OCI-LY3 (cell line): ENCODE data around the gene BPTF.

Experiments
- H2AFZ ChIP-seq: fragments of 200-600, 300-600 bp; shearing (Covaris generic); 2 replicates; pipeline ENCODE4 v1.6.0; 2014; ENCODE audit warnings: antibody characterized with exemption, low read depth, low read length
- H3K27ac ChIP-seq: fragments of 200-600, 300-600 bp; sonication (generic); 2 replicates; pipeline ENCODE4 v1.5.1; 2014; ENCODE audit warnings: mild to moderate bottlenecking, low read length, moderate library complexity, mixed read lengths
- H3K27me3 ChIP-seq: fragments of 200-600, 300-600 bp; sonication (generic); 2 replicates; pipeline ENCODE4 v1.6.1; 2014; ENCODE audit warnings: low read depth, low read length, mixed read lengths
- H3K36me3 ChIP-seq: fragments of 200-600, 300-600 bp; sonication (generic); replicated peaks from 2 replicates; pipeline ENCODE3; 2014; ENCODE audit warnings: low read depth, low read length, mixed read lengths
- H3K4me1 ChIP-seq: fragments of 300-600, 200-600 bp; sonication (generic); 2 replicates; pipeline ENCODE4 v1.6.1; 2014; ENCODE audit warnings: low read length, mixed read lengths
- H3K4me2 ChIP-seq: fragments of 200-600, 300-600 bp; sonication (generic); 2 replicates; pipeline ENCODE4 v1.6.1; 2014; ENCODE audit warnings: low read length, mixed read lengths
- H3K4me3 ChIP-seq: fragments of 300-600, 200-600 bp; sonication (generic); 2 replicates; pipeline ENCODE4 v1.5.1; 2014; ENCODE audit warnings: antibody characterized with exemption, mild to moderate bottlenecking, low read length, moderate library complexity
- H3K79me2 ChIP-seq: fragments of 300-600, 200-600 bp; shearing (Covaris generic); 2 replicates; pipeline ENCODE4 v1.6.1; 2014; ENCODE audit warnings: mild to moderate bottlenecking, low read length, mixed read lengths
- H3K9ac ChIP-seq: fragments of 300-600, 200-600 bp; shearing (Covaris generic); 2 replicates; pipeline ENCODE4 v1.6.0; 2014; ENCODE audit warnings: mild to moderate bottlenecking, low read length, moderate library complexity
- H3K9me3 ChIP-seq: fragments of 200-600, 300-600 bp; shearing (Covaris generic); 2 replicates; pipeline ENCODE4 v1.6.1; 2014; ENCODE audit warnings: low read length, mixed read lengths; ENCODE audit not compliant: insufficient read depth
- H4K20me1 ChIP-seq: fragments of 200-600, 300-600 bp; sonication (generic); 2 replicates; pipeline ENCODE4 v1.6.1; 2016; ENCODE audit warnings: low read length, mixed read lengths; ENCODE audit not compliant: insufficient read depth
- EZH2phosphoT487 ChIP-seq: fragments of 200-600 bp; shearing (Covaris generic); IDR thresholded peaks from 2 replicates; pipeline ENCODE4 v1.6.1; 2018; ENCODE audit warnings: antibody characterized with exemption, mixed run types, low read depth
- TF ChIP-seq, protein P1 (sequence below): fragments of 200-600, 300-600 bp; sonication (generic); IDR thresholded peaks from 2 replicates; pipeline ENCODE4 v1.5.1; 2014; ENCODE audit warnings: antibody characterized with exemption, low read length, low read depth

Gene BPTF

DNA sequence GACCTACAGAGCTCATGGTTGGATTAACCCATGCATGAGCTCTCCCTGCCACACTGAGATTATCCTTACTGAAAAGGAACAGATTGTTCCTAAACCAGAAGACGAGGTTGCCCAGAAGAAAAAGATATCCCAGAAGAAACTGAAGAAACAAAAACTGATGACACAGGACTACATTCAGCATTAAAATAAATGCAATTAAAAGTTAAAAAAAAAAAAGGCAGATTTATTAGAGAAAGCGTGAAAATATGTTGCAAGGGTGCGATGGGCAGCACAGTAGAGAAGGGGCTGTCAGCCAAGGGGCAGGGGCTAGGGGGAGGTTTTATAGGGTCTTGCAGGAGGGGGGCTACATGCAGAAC, 40.2 kb upstream of the BPTF start:
- H3K36me3 ChIP-seq: no peaks in the 10 kb centered on the region
- H3K9me3 ChIP-seq: no peaks in the 10 kb centered on the region
- no peak overlapping the region for H2AFZ ChIP-seq
- H3K27me3 ChIP-seq: peaks cover 6% of the 10 kb centered on the region; the same call in 1 of the 2 replicates
- H3K79me2 ChIP-seq: no peaks in the 10 kb centered on the region
- H4K20me1 ChIP-seq: no peaks in the 10 kb centered on the region
- no peak overlapping the region for H3K4me3 ChIP-seq
- H3K9ac ChIP-seq: no peak overlapping the region
- no peaks in the 10 kb centered on the region for H3K4me1 ChIP-seq
- H3K4me2 ChIP-seq: no peak overlapping the region
- TF ChIP-seq, protein P1, sequence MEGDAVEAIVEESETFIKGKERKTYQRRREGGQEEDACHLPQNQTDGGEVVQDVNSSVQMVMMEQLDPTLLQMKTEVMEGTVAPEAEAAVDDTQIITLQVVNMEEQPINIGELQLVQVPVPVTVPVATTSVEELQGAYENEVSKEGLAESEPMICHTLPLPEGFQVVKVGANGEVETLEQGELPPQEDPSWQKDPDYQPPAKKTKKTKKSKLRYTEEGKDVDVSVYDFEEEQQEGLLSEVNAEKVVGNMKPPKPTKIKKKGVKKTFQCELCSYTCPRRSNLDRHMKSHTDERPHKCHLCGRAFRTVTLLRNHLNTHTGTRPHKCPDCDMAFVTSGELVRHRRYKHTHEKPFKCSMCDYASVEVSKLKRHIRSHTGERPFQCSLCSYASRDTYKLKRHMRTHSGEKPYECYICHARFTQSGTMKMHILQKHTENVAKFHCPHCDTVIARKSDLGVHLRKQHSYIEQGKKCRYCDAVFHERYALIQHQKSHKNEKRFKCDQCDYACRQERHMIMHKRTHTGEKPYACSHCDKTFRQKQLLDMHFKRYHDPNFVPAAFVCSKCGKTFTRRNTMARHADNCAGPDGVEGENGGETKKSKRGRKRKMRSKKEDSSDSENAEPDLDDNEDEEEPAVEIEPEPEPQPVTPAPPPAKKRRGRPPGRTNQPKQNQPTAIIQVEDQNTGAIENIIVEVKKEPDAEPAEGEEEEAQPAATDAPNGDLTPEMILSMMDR: no peak
- no peak for TF ChIP-seq EZH2phosphoT487
- H3K27ac ChIP-seq: no peak overlapping the region

DNA sequence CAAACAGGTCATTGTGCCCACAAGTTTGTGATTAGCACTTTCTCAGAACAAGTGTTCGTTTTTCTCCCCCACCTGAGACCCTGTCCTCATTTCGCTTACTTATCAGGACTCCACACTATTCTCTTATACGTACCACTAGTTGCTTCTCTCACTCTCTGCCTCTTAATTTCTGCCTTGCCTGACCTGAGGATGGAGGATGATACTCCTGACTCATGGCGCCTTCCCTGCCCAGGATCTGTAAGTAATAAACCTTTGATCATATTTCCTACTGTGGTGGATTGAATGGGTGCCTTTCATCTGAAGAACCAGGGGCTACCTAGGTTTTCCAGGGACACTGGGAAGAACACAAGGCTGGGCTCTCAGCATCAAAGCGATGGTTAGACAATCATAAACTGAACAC, 39.8 kb upstream of the BPTF start:
- Histone ChIP-seq H3K27ac (no peak overlapping the region), H3K36me3 (no peaks in the 10 kb centered on the region), H3K4me1 (no peaks in the 10 kb centered on the region), H3K27me3 (peaks cover 6% of the 10 kb centered on the region; the same call in 1 of the 2 replicates), H2AFZ (no peak overlapping the region), H3K9me3 (no peaks in the 10 kb centered on the region), H3K9ac (no peak overlapping the region), H3K4me2 (no peak overlapping the region), H4K20me1 (no peaks in the 10 kb centered on the region), H3K4me3 (no peak overlapping the region), H3K79me2 (no peaks in the 10 kb centered on the region)
- TF ChIP-seq, protein P1: no peak
- TF ChIP-seq EZH2phosphoT487: no peak

DNA sequence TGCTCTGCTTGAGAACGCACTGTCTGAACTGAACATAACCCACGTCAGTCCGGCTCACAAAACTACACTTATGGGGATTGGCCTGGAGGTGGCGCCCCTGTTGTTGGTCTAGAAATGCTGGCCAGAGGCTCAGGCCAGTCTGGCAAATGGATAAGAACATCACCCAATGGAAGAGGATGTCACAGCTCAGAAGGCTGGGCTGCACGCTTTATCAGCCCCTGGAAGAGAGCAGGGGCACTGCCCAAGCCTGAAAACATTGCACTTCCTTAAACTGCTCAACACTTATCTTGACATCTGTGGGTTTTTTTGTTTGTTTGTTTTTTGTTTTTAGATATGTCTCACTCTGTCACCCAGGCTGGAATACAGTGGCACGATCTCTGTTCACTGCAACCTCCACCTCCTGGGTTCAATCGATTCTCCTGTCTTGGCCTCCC, 24.8 kb upstream of the BPTF start:
- peak overlapping the region; percentile 3; the same call in 1 of the 2 replicates for H3K4me2 ChIP-seq
- no peaks in the 10 kb centered on the region for H3K36me3 ChIP-seq
- no peaks in the 10 kb centered on the region for H3K27me3 ChIP-seq
- no peak overlapping the region for H3K9ac ChIP-seq
- peaks cover 4% of the 10 kb centered on the region; the same call in 1 of the 2 replicates for H3K4me1 ChIP-seq
- no peaks in the 10 kb centered on the region for H3K9me3 ChIP-seq
- H3K79me2 ChIP-seq: no peaks in the 10 kb centered on the region
- no peaks in the 10 kb centered on the region for H4K20me1 ChIP-seq
- H3K4me3 ChIP-seq: no peak overlapping the region
- no peak overlapping the region for H3K27ac ChIP-seq
- H2AFZ ChIP-seq: no peak overlapping the region
- TF ChIP-seq EZH2phosphoT487: no peak
- TF ChIP-seq, protein P1: peak; percentile 76

DNA sequence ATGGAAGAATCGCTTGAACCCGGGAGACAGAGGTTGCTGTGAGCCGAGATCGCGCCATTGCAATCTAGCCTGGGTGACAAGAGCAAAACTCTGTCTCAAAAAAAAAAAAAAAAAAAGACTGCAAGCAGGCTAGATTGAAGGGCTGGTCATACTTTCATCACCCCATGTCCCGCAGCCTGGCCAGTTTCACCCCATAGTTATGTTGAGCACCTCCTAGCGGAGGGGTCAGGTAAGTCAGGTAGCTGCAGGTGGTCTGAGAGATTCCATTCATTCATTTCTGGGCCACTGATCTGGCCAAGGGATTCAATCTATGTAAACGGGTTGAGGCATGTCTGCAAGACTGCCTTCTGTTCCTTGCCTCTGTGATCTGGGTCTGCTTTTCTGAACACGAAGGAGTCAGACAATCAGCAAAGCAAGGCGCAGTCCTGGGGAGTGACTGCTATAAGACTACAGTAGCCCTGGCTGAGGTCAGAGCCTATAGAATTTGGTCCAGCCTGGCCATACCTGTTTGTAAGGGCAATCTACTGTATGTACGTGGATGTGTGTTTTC, 23.6 kb upstream of the BPTF start:
- no peaks in the 10 kb centered on the region for H4K20me1 ChIP-seq
- H3K27me3 ChIP-seq: no peaks in the 10 kb centered on the region
- no peaks in the 10 kb centered on the region for H3K9me3 ChIP-seq
- H3K36me3 ChIP-seq: no peaks in the 10 kb centered on the region
- H3K79me2 ChIP-seq: no peaks in the 10 kb centered on the region
- H3K9ac ChIP-seq: no peak overlapping the region
- H2AFZ ChIP-seq: no peak overlapping the region
- no peak overlapping the region for H3K27ac ChIP-seq
- no peak for TF ChIP-seq EZH2phosphoT487
- TF ChIP-seq, protein P1: peak; percentile 31
- H3K4me3 ChIP-seq: no peak overlapping the region
- H3K4me2 ChIP-seq: no peak overlapping the region
- peaks cover 4% of the 10 kb centered on the region; the same call in 1 of the 2 replicates for H3K4me1 ChIP-seq
